HUES48 (cell line): ENCODE results near the gene WNT2B.

Experiments
- H3K27ac ChIP-seq: one replicate; pipeline ENCODE4 v1.7.0; 2013; ENCODE audit warnings: low read depth, low read length, inconsistent platforms
- H3K27me3 ChIP-seq: 2 replicates; pipeline ENCODE4 v1.6.1; 2013; ENCODE audit warnings: mild to moderate bottlenecking, low read length; ENCODE audit not compliant: control insufficient read depth, insufficient read depth
- H3K36me3 ChIP-seq: 2 replicates; pipeline ENCODE4 v1.6.1; 2013; ENCODE audit warnings: low read length; ENCODE audit not compliant: control insufficient read depth, insufficient read depth
- H3K4me1 ChIP-seq: 2 replicates; pipeline ENCODE4 v1.6.1; 2013; ENCODE audit warnings: mild to moderate bottlenecking, low read length; ENCODE audit not compliant: control insufficient read depth, insufficient read depth
- H3K4me3 ChIP-seq: 2 replicates; pipeline ENCODE4 v1.5.1; 2013; ENCODE audit warnings: mild to moderate bottlenecking, low read depth, low read length
- H3K9ac ChIP-seq: 2 replicates; pipeline ENCODE4 v1.6.1; 2013; ENCODE audit warnings: mild to moderate bottlenecking, low read depth, low read length, moderate library complexity
- H3K9me3 ChIP-seq: 2 replicates; pipeline ENCODE4 v1.6.1; 2013; ENCODE audit warnings: low read length; ENCODE audit not compliant: control insufficient read depth, insufficient read depth

Gene WNT2B

DNA sequence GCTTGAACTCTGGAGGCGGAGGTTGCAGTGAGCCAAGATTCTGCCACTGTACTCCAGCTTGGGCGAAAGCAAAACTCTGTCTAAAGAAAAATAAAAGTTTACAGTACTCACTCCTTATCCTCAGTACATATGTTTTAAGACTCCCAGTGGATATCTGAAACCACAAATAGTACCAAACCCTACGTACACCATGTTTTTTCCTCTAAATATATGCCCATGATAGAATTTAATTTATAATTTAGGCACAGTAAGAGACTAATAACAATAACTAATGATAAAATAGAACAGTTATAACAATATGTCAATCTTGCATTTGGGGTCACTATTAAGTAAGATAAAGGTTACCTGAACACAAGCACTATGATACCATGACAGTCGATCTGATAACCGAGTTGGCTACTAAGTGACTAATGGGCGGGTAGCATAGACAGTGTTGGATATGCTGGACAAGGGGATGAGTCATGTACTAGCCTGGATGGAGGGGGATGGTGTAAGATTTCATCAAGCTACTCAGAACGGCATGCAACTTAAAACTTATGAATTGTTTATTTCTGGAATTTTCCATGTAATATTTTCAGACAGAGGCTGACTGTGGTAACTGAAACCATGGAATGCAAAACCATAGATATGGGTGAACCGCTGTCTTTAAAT is 66.5 kb downstream of the WNT2B start:
- H3K9me3 ChIP-seq, result no peaks in the 10 kb centered on the region
- peaks cover 39% of the 10 kb centered on the region for H3K36me3 ChIP-seq
- H3K27me3 ChIP-seq, result no peaks in the 10 kb centered on the region
- no peaks in the 10 kb centered on the region for H3K4me1 ChIP-seq
- no peak overlapping the region for H3K9ac ChIP-seq
- H3K4me3 ChIP-seq, result no peak overlapping the region
- no peak overlapping the region for H3K27ac ChIP-seq

DNA sequence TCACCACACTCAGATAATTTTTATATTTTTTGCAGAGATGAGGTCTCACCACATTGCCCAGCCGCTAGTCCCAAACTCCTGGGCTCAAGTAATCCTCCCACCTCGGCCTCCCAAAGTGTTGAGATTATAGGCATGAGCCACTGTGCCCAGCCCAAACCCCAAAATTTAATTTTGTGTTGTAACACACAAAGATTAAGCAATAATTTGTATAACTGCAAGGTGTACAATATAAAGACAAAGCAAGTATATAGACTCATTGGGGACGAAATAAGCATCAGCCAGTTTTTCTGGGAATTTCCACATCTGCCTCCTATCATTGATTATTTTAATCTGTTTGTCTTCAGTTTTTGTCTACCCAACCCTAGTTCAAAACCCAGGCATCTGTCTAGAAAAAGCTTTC is 67.5 kb downstream of the WNT2B start:
- Histone ChIP-seq H3K36me3 (peaks cover 40% of the 10 kb centered on the region), H3K27me3 (no peaks in the 10 kb centered on the region), H3K4me1 (no peaks in the 10 kb centered on the region), H3K27ac (no peak overlapping the region), H3K4me3 (no peak overlapping the region), H3K9ac (no peak overlapping the region), H3K9me3 (no peaks in the 10 kb centered on the region)
